T-helper 2 cell treated with Interferon-gamma antibody and Interleukin-4, amounts not matched to agents 5 μg/mL and 100 μg/mL, for 36 hours (primary cell): Measurements from ENCODE around the gene ITIH1.
"Not testable (repeated sequence)": the region's sequence is repeated elsewhere in the genome, so short reads cannot be mapped to it uniquely, and the experiment has no call there.

Experiments used
- DNase-seq: peaks from one replicate; pipeline ENCODE4 v3.0.0; 2021; ENCODE audit warnings: low spot score
- H3K27ac Mint-ChIP-seq: one replicate; pipeline ENCODE4 v1.8.0; 2021; ENCODE audit warnings: mild to moderate bottlenecking, mixed read lengths
- H3K27me3 Mint-ChIP-seq: one replicate; pipeline ENCODE4 v1.8.0; 2021; ENCODE audit warnings: low read depth, mixed read lengths
- H3K36me3 Mint-ChIP-seq: one replicate; pipeline ENCODE4 v1.8.0; 2021; ENCODE audit warnings: low read depth, mixed read lengths
- H3K4me1 Mint-ChIP-seq: one replicate; pipeline ENCODE4 v1.8.0; 2021; ENCODE audit warnings: low read depth, mixed read lengths
- H3K4me3 Mint-ChIP-seq: one replicate; pipeline ENCODE4 v1.8.0; 2022; ENCODE audit warnings: mild to moderate bottlenecking, moderate library complexity, mixed read lengths
- H3K9me3 Mint-ChIP-seq: one replicate; pipeline ENCODE4 v1.8.0; 2021; ENCODE audit warnings: mixed read lengths

ITIH1 gene

DNA sequence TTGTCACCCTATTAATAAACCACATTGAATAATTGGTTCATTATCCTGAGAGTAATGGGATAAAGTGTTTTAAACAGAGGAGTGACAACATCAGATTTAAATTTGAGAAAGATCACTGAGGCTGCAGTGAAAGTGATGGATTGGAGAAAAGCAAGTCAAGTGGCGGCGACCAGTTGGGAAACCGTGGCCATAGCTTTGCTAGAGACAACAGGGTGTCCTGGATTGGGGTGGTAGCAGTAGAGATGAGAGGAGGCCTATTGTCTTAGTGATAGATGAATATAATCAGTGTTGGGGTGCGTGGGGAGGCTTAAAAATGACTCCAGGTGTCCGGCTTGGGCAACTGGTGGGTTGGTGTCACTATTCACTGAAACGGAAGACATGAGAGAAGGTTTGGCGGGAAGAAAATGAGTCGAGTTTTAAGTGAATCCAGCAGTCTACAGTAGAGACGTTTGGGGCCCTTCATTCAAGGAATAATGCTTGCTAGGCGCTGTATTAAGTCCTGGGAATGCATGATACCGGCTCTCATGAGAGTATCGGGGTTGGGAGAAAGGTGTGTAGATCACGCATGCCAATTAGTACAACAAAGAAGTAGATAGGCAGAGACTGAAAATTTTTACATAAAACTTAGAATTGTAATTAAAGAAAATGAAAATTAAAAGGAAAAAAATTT is 7.5 kb upstream of the ITIH1 start:
- Mint-ChIP-seq H3K27ac (peak overlapping the region; percentile 81), H3K4me1 (peaks cover 21% of the 10 kb centered on the region), H3K27me3 (no peaks in the 10 kb centered on the region), H3K36me3 (peaks cover 8% of the 10 kb centered on the region), H3K4me3 (peak overlapping the region; percentile 87), H3K9me3 (no peaks in the 10 kb centered on the region)
- DNase-seq, result no peak

DNA sequence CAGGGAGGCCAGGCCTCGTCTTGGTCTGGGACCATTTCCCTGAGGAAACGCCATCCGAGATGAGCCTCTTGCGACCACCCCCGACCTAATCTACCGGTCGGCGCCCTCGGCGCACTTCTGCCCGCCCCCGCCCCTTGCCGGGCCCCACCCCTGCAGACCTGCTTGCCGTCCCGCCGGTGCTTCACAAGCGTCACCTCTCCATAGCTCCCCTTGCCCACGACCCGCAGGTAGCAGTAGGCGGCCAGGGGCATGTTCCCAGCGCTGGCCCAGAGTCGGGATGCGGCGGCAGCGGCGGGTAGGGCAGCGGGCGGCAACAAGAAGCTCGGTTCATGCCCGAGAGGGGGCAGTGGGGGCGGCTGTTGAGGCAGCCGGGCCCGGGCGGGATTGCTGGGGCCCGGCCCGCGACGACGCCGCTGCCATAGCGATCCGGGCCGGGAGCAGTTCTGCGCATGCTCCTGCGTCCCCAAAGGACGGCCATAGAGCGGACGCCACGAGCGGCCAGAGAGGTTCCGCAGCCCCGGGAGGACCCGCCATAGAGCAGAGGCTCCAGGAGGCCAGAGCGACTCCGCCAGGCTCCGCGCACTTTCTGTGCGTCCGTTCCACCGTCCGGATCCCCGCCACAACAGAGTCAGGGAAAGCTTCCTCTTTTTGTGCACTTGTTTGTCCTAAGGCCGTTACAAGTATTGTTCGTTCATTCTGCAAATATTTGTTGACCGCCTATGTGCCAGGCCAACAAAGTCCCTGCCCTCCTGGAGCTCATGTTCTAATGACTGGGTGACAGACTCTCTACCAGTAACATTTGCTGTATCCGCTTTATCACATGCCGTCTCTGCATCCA is 6.7 kb upstream of the ITIH1 start, which contains the start of gene NEK4:
NEK4 (minus strand) TSS at position 445 of the 838 bp plus-strand sequence; CDS start at position 251, 194 bp downstream.
- H3K9me3 Mint-ChIP-seq, result no peaks in the 10 kb centered on the region
- peak within 1 kb of the TSS; percentile 87 for H3K4me3 Mint-ChIP-seq
- H3K4me1 Mint-ChIP-seq, result peaks cover 21% of the 10 kb centered on the region
- no peaks in the 10 kb centered on the region for H3K27me3 Mint-ChIP-seq
- peak within 1 kb of the TSS; percentile 95 for H3K27ac Mint-ChIP-seq
- peak; percentile 90 for DNase-seq
- H3K36me3 Mint-ChIP-seq, result peaks cover 6% of the 10 kb centered on the region

DNA sequence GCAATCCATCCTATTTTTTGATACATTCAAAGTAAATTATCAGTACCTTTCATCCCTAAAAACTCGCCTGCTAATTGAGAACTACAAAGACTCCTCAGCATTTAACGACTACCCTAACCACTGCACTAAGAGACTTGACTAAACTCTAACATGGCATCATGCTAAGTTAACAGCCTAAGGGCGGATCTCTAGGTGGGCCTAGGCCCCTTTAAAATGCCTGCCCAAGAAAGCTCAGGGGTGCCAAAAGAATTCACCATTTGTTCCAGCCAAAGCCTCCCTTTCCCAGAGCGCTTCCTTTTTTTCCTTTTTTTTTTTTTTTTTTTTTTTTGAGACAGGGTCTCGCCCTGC is 6.1 kb upstream of the ITIH1 start:
- peaks cover 21% of the 10 kb centered on the region for H3K4me1 Mint-ChIP-seq
- no peaks in the 10 kb centered on the region for H3K27me3 Mint-ChIP-seq
- DNase-seq, result no peak
- H3K4me3 Mint-ChIP-seq, result peak overlapping the region; percentile 87
- peak overlapping the region; percentile 95 for H3K27ac Mint-ChIP-seq
- H3K36me3 Mint-ChIP-seq, result peaks cover 3% of the 10 kb centered on the region
- no peaks in the 10 kb centered on the region for H3K9me3 Mint-ChIP-seq

DNA sequence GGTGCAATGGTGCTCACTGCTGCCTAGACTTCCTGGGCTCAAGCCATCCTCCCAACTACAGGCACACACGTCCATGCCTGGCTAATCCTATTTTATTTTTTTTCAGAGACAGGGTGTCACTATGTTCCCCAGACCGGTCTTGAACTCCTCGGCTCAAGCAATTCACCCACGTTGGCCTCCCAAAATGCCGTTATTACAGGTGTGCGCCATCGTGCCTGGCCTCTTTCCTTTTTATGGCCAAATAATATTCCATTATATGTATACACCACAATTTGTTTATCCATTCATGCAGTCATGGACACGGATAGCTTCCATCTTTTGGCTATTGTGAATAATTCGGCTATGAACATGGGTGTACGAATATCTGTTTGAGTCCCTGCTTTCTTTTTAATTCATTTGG is 5.7 kb upstream of the ITIH1 start:
- no peaks in the 10 kb centered on the region for H3K9me3 Mint-ChIP-seq
- DNase-seq, result no peak
- H3K27me3 Mint-ChIP-seq, result no peaks in the 10 kb centered on the region
- peaks cover 3% of the 10 kb centered on the region for H3K36me3 Mint-ChIP-seq
- peak overlapping the region; percentile 87 for H3K4me3 Mint-ChIP-seq
- peaks cover 21% of the 10 kb centered on the region for H3K4me1 Mint-ChIP-seq
- peak overlapping the region; percentile 95 for H3K27ac Mint-ChIP-seq

DNA sequence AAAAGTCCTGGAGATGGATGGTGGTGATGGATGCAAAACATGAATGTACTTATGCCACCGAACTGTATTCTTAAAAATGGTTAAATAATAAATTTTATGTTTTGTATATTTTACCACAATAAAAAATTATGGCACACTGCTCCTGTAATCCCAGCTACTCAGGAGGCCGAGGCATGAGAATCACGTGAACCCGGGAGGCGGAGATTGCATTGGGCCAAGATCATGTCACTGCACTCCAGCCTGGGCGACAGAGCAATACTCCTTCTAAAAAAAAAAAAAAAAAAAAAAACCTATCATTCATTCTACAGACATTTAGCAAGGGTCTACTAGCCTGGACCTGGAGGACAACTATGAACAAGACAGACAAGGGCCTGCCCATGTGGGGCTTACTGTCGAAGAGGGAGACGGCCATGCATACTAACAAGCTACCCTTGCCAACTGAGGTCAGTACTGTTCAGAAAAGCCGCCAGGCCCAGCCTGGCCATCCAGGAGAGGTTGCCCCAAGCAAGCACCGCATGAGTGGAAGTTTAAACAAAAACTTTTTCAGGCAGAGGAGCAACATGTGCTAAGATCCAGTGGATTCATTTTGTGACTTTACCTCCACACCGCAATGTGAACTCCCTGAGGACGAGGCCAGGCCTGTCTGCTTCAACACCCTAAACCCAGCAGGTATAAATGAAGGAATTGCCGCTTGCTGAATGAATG is 3.9 kb upstream of the ITIH1 start:
- no peak overlapping the region for H3K4me3 Mint-ChIP-seq
- peaks cover 21% of the 10 kb centered on the region for H3K4me1 Mint-ChIP-seq
- no peaks in the 10 kb centered on the region for H3K27me3 Mint-ChIP-seq
- H3K36me3 Mint-ChIP-seq, result no peaks in the 10 kb centered on the region
- no peak overlapping the region for H3K27ac Mint-ChIP-seq
- no peaks in the 10 kb centered on the region for H3K9me3 Mint-ChIP-seq
- no peak for DNase-seq

DNA sequence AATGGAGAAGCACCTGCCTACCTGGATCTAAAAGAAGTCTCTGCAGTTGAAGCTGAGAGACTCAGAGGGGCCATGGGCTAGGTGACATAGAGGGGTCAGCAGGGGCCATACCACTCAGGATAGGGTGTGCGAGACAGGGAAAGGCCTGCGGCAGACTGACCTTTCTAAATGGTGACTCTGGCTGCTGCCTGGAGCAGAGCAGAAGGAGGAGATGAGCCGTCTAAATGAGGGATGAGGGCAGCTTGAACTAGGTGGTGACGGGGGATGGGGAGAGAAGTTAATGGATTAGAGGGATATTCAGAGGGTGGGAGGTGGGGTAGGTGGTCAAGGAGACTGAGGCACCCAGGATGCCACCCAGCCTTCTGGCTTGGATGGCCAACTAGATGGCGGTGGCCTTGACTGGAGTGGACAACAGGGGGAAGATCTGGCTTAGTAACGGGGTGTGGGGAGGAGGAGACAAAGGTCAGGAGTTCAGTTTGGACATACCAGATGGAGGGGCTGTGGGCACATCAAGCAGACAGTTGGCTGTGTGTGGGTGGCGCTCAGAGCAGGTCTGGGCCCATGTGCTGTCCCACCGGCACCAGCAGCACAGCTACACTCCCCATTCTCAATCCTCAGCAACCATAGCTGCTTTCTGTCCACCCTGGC is 3.2 kb upstream of the ITIH1 start:
- no peaks in the 10 kb centered on the region for H3K27me3 Mint-ChIP-seq
- no peaks in the 10 kb centered on the region for H3K36me3 Mint-ChIP-seq
- no peak overlapping the region for H3K27ac Mint-ChIP-seq
- H3K4me3 Mint-ChIP-seq, result no peak overlapping the region
- no peaks in the 10 kb centered on the region for H3K9me3 Mint-ChIP-seq
- no peak for DNase-seq
- peaks cover 18% of the 10 kb centered on the region for H3K4me1 Mint-ChIP-seq

DNA sequence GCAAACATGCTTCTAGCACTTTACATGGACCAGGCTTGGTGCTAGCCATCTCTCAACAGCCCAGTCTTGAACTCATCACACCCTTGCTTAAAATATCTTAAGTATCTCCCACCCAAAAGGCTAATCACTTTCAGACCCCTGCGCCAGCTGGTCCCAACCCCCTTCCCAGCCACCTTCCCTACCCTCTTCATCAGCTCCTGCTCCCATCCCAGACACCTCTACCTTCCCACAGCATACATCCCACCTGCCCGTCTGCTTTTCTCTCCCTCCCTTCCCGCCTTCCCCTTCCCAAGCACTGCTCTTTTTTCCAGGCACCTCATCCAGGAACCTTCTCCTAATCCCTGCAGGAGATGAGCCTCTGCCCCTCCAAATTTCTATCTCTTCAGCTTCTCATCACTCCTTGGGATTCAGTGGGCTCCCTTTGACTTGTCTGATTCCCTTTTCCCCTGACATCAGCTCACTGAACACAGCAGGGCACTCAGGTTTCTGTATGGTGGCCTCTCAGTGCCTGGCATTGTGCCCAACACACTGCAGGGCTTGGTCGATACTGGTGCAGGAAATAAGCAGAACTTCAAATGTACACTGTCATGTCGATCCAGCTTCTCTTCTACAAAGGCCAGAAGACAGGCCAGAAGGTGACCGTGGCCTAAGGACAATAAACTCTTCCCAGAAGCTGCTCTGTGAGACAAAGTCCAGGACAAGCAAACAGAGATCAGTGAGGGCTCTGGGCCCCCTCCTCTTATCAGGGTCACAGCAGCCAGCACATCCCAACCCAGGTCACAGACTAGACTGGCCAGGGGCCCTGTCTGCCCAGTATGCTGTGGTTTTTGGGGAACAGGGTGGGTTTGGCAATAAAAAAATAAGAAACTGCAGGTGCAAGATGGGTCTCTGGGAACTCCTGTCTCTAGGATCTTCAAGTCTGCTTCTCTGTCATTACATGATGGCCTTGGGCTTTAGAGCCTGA is 2.2 kb upstream of the ITIH1 start:
- Mint-ChIP-seq H3K27me3 (no peaks in the 10 kb centered on the region), H3K4me3 (no peak overlapping the region), H3K9me3 (no peaks in the 10 kb centered on the region), H3K36me3 (no peaks in the 10 kb centered on the region), H3K4me1 (peaks cover 8% of the 10 kb centered on the region), H3K27ac (no peak overlapping the region)
- DNase-seq, result no peak

DNA sequence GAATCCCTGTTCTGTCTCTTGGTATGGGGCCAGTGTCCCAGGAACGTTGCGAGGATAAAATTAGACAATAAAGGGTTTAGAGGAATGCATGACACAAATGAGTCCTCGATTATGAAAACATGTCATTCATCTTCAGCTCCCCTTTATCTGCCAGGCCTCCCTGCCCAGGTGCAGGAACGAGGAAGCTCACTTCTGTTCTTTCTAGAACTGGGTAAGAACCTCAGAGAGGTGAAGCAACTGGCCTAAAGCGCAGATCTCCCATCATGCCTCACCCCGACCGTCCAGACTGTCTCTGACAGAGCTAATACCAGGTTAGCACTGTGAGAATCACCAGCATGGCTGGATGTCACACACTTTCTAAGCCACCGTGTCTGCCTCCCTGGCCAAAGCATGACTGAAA is 1.5 kb upstream of the ITIH1 start:
- no peak for DNase-seq
- Mint-ChIP-seq H3K4me3 (no peak overlapping the region), H3K27ac (no peak overlapping the region), H3K36me3 (no peaks in the 10 kb centered on the region), H3K9me3 (no peaks in the 10 kb centered on the region), H3K4me1 (peaks cover 8% of the 10 kb centered on the region), H3K27me3 (no peaks in the 10 kb centered on the region)

DNA sequence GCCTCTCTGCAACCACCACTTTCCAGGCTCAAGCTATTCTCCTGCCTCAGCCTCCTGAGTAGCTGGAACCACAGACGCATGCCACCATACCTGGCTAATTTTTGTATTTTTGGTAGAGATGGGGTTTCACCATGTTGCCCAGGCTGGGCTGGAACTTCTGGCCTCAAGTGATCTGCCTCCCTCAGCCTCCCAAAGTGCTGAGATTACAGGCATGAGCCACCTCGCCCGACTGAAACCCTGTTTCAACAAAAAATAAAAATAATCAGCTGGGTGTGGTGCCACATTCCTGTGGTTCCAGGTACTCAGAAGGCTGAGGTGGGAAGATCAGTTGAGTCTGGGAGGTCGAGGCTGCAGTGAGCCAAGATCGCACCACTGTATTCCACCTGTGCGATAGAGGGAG is 913 bp upstream of the ITIH1 start:
- H3K36me3 Mint-ChIP-seq, H3K4me3 Mint-ChIP-seq, H3K4me1 Mint-ChIP-seq, H3K27ac Mint-ChIP-seq, DNase-seq, H3K9me3 Mint-ChIP-seq, H3K27me3 Mint-ChIP-seq: not testable (repeated sequence)

DNA sequence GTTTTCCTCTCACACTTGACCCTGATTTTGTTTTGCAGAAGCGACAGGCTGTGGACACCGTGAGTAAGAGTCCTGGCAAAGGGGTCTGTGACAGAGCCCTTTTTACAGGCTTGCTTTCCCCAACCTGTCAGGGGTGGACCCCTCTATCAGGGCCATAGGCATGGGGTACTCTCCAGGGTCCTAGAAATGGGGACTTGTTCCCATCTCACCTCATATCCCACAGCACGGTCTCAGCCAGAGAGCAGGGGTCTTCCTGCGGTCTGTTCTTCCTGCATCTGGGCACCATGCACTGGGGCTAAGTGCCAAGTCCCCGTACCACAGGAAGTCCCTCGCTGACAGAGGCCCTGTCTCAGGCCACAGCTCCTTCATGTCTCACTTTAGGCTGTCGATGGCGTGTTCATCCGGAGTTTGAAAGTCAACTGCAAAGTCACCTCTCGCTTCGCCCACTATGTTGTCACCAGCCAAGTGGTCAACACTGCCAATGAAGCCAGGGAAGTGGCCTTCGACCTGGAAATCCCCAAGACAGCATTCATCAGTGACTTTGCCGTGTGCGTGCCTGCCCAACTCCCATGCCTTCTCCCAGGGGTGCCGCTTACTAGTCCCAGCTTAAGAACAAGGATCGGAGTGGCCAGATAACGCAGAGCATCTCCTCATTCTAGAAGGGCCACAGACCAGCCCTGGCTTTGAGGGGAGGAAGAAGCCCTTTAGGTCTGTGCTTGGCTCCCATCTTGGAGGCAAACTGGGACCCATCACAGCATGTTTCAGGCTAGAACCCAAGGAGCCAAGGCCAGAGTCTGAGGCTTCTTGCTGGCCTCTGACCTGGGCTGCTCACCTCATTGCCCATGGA is 783 bp downstream of the ITIH1 start:
- H3K27me3 Mint-ChIP-seq, result no peaks in the 10 kb centered on the region
- H3K27ac Mint-ChIP-seq, result no peak overlapping the region

DNA sequence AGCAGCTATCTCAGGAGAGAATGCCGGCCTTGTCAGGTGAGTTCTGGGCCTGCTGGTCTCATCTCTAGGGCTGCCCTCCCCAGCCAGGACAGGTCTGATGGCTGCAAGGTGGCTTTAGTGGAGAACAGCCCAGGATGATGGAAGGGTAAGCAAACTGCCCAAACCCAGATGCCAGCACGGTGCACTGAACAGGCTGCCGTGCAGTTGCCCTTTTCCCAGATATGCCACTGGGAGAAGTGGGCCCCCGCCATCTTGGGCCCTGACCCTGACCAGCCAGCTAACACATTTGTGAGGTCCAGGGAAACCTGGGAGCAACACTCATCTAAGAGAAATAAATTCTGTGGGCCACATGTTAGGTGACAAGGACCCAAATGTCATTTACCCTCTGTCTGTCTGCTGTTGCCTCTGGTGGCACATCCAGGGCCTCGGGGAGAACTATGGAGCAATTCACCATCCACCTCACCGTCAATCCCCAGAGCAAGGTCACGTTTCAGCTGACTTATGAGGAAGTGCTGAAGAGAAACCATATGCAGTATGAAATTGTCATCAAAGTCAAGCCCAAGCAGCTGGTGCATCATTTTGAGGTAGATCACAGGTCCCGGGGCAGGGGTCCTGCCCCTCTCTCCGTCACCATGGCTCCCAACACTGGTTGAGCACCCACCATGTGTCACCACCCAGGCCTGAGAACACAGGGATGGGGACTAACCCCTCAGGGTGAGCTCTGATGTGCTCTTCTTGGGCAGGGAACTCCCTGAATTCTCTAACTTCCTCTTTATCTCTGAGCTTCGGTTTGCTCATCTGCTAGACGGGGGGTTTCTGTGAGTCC is 1.8 kb downstream of the ITIH1 start:
- no peak for DNase-seq
- no peaks in the 10 kb centered on the region for H3K27me3 Mint-ChIP-seq
- no peaks in the 10 kb centered on the region for H3K36me3 Mint-ChIP-seq
- H3K4me1 Mint-ChIP-seq, result no peaks in the 10 kb centered on the region
- no peak overlapping the region for H3K27ac Mint-ChIP-seq
- H3K9me3 Mint-ChIP-seq, result no peaks in the 10 kb centered on the region
- H3K4me3 Mint-ChIP-seq, result no peak overlapping the region

More for the DNA sequence above, 783 bp downstream of the ITIH1 start:
- Mint-ChIP-seq H3K4me3 (no peak overlapping the region), H3K4me1 (no peaks in the 10 kb centered on the region), H3K9me3 (no peaks in the 10 kb centered on the region), H3K36me3 (no peaks in the 10 kb centered on the region)
- no peak for DNase-seq
